ENCODE results near the gene GRIN3B.

GRIN3B gene

DNA sequence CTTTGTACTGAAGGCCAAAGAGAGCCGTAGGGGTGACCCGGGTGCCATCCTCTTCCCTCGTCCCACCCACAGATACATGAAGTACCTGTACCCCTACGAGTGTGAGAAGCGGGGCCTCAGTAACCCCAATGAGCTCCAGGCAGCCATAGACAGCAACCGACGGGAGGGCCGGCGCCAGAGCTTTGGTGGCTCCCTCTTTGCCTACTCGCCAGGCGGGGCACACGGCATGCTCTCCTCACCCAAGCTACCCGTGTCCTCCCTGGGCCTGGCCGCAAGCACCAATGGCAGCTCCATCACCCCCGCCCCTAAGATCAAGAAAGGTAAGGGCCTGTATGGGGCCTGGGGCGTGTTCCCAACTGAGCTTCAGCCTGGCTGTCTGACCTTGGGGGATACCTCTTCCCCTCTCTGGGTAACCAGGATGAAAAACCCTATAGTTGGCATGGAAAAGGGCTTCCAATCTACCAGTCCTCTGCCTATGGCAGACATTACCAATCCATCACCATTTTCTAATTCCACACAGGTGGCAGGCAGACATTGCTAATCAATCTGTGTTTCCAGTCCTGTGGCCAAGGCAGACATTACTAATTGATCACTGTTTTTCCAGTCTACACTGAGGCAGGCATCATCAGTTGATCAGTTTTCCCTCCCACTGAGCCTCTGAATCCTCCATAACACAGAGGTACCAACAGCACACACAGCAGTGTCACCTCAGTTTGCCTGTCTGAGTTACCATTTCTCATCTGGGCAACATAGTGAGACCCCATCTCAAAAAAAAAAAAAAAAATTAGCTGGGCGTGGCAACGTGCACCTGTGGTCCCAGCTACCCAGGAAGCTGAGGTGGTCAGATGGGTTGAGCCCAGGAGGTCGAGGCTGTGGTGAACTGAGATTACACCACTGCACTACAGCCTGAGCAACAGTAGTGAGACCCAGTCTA, 35.2 kb upstream of the GRIN3B start:
- DNase-seq, result no peak

DNA sequence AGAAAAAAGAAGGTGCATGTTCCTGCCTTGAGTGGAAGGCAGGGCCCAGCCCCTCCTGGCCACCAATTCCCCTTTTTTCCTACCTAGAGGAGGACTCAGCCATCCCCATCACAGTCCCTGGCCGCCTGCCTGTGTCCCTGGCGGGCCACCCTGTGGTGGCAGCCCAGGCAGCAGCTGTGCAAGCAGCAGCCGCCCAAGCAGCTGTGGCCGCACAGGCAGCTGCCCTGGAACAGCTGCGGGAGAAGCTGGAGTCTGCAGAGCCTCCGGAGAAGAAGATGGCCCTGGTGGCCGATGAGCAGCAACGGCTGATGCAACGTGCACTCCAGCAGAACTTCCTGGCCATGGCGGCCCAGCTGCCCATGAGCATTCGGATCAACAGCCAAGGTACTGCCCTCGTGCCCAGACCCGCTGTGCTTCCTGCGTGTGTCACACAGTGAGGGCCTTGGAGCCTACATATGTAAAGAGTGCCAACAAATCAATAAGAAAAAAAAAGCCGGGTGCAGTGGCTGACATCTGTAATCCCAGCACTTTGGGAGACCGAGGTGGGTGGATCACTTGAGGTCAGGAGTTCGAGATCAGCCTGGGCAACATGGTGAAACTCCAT, 33.6 kb upstream of the GRIN3B start:
- DNase-seq, result no peak

DNA sequence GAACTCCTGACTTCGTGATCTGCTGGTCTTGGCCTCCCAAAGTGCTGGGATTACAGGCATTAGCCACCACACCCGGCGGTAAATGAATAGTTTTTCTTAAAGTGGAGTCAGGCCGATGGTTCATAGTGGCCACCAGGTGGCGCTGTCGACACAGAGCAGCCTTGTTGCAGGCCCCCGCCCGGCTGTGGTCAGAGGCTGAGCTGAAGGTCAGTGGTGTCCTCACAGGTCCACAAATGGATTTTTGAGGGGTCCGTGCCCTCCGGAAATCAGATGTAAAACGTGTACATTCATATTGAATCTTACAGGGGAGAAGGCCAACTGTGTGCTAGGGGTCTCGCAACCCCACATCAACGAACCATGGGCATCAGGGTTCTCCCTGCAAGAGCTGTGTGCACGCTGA, 29.5 kb upstream of the GRIN3B start:
- DNase-seq, result no peak

DNA sequence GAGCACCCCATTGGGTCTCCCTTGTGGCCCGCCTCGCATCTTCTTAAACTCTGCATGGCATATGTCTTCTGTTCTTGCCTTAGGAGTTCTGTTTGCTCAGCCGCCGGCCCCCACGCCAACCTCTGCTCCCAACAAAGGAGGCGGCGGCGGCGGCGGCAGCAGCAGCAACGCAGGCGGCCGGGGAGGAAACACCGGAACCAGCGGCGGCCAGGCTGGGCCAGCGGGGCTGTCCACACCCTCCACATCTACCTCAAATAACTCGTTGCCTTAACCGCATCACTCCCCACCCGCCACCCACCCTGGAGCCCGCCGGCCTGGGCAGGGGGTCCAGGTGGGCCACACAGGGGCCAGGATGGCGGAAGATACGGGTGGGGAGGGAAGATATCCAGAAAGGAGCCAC, 28.4 kb upstream of the GRIN3B start:
- DNase-seq, result no peak

DNA sequence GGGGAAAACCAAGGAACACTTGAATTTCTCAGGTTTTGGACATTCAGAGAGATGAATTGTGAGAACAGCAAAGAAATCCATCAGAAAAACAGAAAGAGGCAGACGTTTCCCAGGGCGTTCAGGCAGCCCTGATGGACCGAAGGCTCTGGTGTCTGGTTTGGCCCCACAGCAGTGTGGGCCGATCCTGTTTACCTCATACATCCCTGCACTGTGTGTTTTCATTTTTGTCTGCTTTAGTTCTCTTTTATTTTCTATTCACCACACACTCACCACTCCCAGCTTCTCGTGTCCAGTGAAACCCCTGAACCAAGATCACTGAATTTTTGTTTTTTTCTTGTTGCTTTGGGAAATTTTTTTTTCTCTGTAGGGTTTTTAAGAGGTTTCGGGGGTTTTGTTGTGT, 27.9 kb upstream of the GRIN3B start:
- no peak for DNase-seq

DNA sequence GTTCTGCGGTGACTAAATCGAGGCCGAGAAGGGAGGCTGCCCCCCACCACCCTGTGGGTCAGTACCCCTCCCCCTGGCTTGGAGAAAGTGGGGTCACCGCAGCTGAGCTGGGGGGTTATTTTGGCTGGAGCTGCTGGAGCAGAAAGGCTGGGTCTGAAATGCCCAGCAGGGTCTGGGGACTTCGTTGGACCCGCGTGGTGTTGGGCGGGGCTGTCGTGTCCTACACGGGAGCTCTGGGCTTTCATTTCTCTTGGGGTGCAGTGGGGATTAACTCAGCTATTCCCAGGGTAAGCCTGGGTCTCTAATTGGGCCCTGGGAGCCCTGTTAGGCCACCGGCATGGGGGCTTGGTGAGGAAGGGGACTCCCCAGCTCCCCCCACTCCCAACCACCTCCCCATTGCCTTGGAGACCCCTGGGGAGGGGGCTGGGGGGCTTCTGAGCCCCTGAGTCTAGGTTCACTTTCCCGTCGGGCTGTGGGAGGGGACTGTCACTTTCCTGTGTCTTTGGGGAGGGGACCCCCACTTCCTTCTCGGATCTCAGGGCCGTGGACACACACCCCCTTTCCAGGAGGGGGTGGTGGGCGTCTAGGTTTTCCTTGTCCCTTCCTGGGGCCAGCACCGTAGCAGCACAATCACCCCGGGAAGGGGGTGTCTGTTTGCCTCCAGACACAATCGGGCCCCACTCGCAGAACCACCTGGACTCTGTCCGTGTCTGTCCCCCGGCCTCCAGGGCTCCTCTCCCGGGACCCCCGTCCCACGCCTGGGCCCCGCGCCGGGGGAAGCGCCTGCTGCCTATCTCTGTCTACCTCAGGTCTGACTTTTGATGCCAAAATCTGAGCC, 26.3 kb upstream of the GRIN3B start:
- no peak for DNase-seq

DNA sequence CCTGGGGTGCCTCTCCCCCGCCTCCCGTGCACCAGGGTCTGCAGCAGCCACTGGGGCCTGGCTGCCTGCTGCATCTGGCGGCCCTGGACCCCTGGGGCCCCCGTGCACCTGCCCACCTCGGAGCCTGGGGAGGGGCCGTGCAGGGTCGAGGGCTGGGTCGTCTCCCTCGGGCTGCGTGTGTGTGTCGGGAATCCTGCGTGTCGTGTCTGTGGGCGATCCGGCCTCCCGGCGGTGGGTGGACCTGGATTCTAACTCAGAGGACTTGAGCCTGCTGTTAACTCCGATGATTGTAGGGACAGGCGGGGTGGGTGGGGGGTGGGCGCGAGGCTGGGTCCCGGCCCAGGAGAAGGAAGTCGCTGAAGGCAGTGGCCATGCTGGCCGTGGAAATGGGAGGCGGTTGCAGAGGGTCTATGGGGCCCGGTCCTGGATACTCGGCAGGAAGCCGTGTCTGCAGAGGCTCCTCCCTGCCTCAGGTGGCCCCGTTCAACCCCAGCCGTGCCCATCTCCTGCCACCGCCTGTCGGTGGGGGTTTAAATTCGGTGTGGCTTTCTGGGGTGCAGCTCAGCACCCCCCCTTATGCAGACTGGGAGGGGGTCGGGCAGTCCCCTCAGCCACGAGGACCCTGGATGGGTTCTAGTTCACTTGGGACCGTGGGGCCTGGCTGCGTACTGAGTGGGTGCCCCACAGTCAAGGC, 25.5 kb upstream of the GRIN3B start:
- no peak for DNase-seq

DNA sequence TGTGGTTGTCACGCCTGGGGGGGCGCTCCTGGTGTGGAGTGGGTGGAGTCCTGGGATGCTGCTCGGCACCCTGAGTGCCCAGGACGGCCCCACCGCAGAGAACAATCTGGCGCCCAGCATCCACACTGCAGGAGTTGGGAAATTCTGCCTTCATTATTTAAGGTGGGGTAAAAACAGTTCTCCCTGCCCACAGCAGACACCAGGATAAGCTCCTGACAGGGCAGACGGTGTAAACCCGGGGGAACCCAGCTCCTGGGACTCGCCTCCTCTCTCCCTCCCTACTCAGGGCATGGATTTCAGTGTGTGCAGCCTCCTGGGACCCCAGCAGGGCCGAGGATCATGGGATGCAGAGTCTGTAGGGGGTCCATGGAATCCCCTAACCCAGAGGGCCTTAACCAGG, 23.7 kb upstream of the GRIN3B start:
- no peak for DNase-seq

DNA sequence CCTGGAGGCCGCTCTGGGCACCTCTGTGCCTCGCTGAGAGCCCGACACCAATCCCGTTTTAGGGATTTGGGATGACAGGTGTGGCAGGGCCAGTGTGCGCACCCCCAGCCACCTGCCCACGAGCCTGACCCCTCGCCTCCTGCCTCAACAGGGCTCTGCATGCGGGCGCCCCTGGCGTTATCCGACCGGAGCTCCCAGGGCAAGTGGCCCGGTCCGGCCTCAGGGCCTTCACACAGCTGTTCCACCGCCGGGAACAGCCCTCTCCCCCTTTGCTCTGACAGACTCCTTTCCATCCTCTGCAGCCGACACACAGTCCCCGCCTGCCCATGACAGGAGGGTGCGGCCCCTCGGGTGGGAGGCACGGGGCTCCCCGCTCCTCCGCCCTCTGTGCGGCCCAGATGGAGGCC, 23.2 kb upstream of the GRIN3B start:
- no peak for DNase-seq

DNA sequence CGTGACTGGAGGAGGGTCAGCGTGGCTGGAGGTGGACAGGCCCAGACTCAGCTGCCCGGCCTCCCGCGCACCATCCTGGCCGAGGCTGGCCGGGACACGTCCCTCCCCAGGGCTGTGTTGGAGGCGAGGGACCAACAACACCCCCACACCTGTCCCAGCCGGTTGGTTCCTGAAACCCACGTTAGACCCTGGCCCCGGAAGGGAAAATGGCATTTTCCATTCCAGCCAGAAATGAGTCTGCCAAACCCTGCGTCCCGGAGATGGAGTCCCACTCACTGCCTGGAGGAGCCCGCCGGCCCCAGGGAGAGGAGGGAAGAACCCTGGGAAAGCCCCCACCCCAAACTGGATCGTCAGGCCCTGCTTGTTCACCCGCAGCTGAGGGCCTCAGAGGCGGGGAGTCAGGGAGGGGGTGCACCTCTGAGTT, 20.9 kb upstream of the GRIN3B start:
- DNase-seq, result no peak

DNA sequence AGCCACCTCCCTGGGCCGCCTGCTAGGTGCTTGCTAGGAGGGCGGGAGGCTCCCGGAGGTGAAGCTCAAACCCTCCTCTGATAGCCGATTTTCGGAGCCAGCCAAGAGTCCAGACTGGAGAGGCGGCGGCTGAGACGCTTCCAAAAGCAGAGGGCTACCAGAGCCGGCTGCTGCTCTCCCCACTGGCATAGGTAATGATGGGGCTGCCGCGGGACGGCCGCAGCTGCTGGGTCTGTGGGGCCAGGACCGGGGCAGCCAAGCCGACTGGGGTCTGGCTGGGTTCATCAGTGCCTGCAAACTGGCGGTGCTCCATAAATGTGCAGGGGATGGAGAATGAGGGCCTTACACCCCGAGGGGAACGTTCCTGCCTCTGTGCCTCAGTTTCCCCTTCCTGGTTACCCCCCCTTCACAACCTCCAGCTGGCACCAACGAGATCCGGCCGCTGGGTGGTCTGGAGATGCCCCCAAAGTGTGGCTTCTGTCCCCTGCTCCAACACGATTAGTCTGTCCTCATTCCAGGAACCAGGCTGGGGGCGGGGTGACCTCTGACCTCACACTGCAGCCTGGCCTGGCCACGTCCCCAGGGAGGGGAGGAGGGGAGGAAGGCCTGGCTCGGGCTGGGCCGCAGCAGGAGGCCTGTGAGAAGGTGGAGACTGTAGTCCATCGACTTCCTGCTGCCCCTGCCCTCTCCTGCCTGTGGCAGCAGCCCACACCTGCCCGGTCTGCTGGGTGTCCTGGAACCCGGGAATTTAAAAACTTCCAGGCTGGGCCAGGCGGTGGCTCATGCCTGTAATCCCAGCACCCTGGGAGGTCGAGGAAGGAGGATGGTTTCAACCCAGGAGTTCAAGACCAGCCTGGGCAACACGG, 19.9 kb upstream of the GRIN3B start:
- DNase-seq, result no peak

DNA sequence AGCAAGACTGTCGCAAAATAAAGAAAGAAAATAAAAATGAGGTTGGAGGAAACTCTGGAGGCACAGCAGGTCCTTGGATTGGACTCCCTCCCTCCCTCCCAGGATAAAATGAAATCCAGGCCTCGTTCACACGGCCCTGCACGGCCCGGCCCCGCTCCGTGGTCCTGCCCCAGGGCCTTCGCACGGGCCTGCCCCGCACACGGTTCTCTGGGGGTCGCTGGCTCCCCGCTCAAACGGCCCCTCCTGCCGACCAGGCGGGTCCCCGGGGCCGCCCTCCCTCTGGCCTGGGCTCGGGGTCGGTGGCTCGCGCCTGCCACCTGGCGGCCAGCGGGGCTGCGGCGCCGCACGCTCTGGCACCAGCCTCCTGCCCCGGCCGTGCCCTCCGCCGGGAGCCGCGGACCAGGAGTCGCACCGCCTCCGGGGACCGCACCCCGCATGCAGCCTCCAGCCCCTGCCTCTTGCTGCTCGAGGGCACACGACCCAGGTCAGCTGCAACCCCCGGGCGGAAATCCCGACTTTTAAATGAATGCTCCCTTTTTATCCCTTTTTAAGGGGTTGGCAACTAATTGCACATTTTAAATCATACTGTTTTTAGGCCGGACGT, 17.6 kb upstream of the GRIN3B start:
- peak; percentile 22 to 50 for DNase-seq

DNA sequence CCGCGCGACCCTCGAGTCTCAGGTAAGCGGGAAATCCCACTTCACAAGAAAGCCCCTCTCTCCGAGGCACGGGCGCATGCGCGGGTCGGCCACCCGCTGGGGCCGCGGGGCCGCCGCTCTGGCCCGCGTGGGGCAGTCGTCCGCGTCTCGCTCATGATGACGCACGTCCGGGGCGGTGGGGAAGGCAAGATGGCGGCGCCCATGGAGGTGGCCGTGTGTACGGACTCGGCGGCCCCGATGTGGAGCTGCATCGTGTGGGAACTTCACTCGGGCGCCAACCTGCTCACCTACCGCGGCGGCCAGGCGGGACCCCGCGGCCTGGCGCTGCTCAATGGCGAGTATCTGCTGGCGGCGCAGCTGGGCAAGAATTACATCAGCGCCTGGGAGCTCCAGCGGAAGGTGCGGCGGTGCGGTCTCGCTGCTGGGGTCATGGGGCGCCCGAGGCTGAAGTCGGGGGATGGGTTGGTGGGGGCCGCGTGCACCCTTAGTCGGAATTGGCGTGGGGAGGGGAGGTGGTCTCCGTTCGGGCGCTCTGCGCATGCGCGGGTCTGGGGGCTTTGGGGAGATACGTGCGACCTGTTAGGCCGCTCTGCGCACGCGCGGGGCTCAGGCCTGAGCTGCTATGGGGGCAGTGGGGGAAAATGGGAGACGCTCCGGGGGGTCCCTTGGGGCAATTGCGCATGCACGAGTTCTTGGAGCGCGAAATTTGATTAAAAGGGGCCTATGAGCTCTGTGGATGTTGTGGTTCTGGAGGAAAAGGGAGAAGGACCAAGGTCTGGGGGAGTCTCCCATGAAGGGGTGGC, 15.9 kb upstream of the GRIN3B start, which contains the start of gene WDR18:
TSS of gene WDR18 (plus strand) at position 181 of the 803 bp plus-strand sequence. CDS start at position 190, 9 bp downstream.
- DNase-seq, result peak; percentile 87 to 93

DNA sequence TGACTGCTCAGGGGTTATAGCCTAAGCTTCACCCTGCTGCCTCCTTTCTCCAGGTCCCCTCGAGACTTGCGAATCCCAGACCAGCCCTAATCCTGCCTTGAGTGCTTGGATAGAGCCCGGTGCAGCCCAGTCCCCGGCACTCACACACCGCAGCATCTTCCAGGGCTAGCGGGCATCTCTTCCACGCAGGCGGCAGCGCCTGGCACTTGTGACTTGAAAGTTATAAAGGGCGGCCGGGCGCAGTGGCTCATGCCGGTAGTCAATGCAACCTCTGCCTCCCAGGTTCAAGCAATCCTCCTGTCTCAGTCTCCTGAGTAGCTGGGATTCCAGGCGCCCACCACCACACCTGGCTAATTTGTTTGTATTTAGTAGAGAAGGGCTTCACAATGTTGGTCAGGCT, 14.1 kb upstream of the GRIN3B start:
- DNase-seq, result no peak

DNA sequence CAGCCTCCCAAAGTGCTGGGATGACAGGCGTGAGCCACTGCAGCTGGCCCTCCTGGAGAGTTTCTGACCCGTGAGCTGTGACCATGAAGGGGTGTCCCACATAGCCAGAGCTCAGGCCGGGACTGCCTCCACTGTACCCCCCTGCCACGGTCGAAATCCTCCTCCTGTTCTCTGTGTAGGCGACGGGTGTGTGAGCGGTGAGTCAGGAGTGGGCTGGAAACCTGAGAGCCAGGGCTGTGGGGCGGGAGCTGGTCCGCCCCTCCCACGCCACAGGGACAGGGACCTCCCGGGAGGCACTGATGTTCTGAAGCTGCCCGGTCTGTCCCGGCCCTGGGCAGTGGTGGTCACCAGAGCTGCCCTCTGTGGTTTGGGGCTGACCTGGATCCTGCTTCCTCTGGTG, 12.1 kb upstream of the GRIN3B start:
- no peak for DNase-seq

DNA sequence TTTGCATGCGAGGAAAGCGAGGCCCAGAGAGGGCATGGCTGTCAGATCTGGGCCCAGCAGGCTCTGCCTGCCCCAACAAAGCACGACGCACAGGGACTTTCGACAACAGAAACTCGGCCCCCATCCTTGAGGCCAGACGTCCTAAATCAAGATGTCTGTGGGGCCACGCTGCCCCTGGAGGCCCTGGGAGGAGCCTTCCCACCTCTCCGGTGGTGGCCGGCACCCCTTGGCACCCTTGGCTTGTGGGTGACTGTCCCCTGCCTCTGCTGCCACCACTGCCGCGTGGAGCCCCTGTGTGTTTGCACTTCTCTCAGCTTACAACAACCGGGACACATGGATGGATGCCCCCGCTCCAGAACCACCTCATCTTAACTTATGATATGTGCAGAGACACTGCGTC, 11.7 kb upstream of the GRIN3B start:
- DNase-seq, result no peak

DNA sequence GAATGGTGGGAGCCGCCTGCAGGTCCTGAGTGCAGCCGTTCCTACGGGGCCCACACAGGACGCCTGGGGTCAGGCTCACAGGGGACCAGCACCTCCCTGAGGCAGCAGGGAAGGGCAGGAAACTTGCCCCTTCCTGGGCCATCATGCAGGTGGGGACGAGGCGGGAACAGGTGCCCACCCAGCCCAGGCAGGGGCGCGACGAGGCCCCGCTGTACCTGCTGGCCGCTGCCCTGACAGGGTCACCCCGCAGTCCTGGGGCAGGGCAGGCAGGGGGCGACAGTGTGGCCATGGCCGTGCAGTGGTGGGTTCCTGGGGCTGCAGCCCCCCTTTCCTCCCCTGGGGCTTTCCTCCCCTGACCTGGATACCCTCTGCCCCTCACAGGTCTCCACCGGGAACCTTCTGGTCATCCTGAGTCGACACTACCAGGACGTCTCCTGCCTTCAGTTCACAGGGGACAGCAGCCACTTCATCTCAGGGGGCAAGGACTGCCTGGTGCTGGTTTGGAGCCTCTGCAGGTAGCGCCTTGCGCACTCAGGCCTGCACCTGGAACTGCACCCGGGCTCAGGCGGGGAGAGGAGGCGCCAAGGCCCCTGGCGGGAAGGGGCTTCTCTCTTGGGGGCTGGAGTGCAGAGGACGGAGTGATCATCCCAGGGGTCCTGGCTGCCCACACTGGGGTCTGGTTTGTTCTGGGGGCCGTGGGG, 10.7 kb upstream of the GRIN3B start:
- no peak for DNase-seq

DNA sequence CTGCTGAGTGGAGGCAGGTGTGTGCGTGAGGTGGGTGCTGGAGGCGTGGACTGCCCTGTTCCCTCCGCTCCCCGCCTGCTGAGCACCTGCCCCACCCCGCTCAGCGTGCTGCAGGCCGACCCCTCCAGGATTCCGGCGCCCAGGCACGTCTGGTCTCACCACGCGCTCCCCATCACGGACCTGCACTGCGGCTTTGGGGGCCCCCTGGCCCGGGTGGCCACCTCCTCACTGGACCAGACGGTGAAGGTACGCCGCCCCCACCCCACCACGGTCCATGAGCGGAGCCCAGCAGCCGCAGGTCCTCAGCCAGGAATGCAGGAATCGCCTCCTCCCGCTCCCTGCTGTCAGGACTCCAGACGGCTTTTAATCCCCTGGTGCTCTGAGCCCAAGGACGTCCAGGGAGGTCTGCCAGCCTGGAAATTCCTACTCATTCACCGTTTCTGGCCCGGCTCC, 10.1 kb upstream of the GRIN3B start:
- no peak for DNase-seq

DNA sequence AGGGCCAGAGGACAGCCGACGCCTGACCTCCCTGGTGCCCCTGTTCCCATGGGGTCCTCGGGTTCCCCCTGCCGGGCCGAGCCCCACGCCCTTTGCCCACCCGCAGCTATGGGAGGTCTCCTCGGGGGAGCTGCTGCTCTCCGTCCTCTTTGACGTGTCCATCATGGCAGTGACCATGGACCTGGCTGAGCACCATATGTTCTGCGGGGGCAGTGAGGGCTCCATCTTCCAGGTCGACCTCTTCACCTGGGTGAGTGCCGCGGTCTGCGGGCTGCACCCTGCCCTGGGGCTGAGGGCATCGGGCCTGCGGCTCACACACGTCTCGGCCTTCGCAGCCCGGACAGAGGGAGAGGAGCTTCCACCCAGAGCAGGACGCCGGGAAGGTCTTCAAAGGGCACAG, 9.5 kb upstream of the GRIN3B start:
- DNase-seq, result no peak
